ENCODE results near the gene RNF10. TPM values are rescaled to one million over a fixed set of nuclear protein-coding genes. Genes with fewer than 3 reads are reported as not detected.
"Not testable (repeated sequence)": the region's sequence is repeated elsewhere in the genome, so short reads cannot be mapped to it uniquely, and the experiment has no call there.

Gene RNF10
- 100 to 1,000 TPM; 189 to 656 (median 318) TPM for total RNA-seq
- polyA plus RNA-seq = 100 to 1,000 TPM; 124 to 157 (median 133) TPM
- long read RNA-seq, donor 1, partial matches to known transcripts = 0 of 4 reads
- long read RNA-seq, donor 1, other reads (novel, unspliced or antisense) = 0 of 4 reads
- long read RNA-seq, donor 2, transcript RNF10-201 (17 exons, 3,825 nt) = major isoform, 7 of 8 reads
- long read RNA-seq, donor 2, partial matches to known transcripts = 0 of 8 reads
- long read RNA-seq, donor 2, other reads (novel, unspliced or antisense) = 0 of 8 reads
- long read RNA-seq, donor 3, transcript RNF10-201 (17 exons, 3,825 nt) = major isoform, 13 of 14 reads
- long read RNA-seq, donor 3, partial matches to known transcripts = 0 of 14 reads
- long read RNA-seq, donor 3, other reads (novel, unspliced or antisense) = 0 of 14 reads
- long read RNA-seq, donor 4 = 0 reads
- long read RNA-seq, donor 5, transcript RNF10-201 (17 exons, 3,825 nt) = major isoform, 5 of 11 reads
- long read RNA-seq, donor 5, partial matches to known transcripts = 5 of 11 reads
- long read RNA-seq, donor 5, other reads (novel, unspliced or antisense) = 0 of 11 reads
- long read RNA-seq, donor 6, transcript RNF10-201 (17 exons, 3,825 nt) = major isoform, 18 of 114 reads
- long read RNA-seq, donor 6, partial matches to known transcripts = 49 of 114 reads
- long read RNA-seq, donor 6, other reads (novel, unspliced or antisense) = 40 of 114 reads
- long read RNA-seq, donor 7, partial matches to known transcripts = 10 of 16 reads
- long read RNA-seq, donor 7, other reads (novel, unspliced or antisense) = 0 of 16 reads
- long read RNA-seq, donor 8, transcript RNF10-201 (17 exons, 3,825 nt) = major isoform, 6 of 8 reads
- long read RNA-seq, donor 8, partial matches to known transcripts = 0 of 8 reads
- long read RNA-seq, donor 8, other reads (novel, unspliced or antisense) = 0 of 8 reads
- long read RNA-seq, donor 9, partial matches to known transcripts = 5 of 9 reads
- long read RNA-seq, donor 9, other reads (novel, unspliced or antisense) = 0 of 9 reads
- long read RNA-seq, donor 10, partial matches to known transcripts = 0 of 2 reads
- long read RNA-seq, donor 10, other reads (novel, unspliced or antisense) = 0 of 2 reads

GRCh38 chr12:120534203-120534702 lies at the start of gene RNF10:
TSS of gene RNF10 (plus strand) at chr12:120534356. CDS start at chr12:120534812, 456 bp downstream.
- peaks cover 36 to 60% (median 46%) of the 10 kb centered on the region in 4 donors for H3K4me1 ChIP-seq
- WGBS, 5 donors = 0 to 1% (median 0%) methylated on average over 30 to 43 of the region's 43 CpGs
- H3K27me3 ChIP-seq = no peaks in the 10 kb centered on the region
- TF ChIP-seq POLR2A (IDR thresholded peaks at IDR 0.05) (peak in 2 of 4 donors; percentile 87 to 96), CTCF (IDR thresholded peaks at IDR 0.05) (no peak), EP300 (IDR thresholded peaks at IDR 0.05) (no peak), POLR2AphosphoS5 (IDR thresholded peaks at IDR 0.05) (peak; percentile 98 to 100 (median 99))
- H3K36me3 ChIP-seq = peaks cover 0 to 8% (median 0%) of the 10 kb centered on the region in 4 donors
- no peaks in the 10 kb centered on the region for H3K9me3 ChIP-seq
- intact Hi-C loops (cut with DNase I; ENCODE audit: low total_unique reads) = no loop called here
- peak within 1 kb of the TSS; percentile 95 to 98 (median 97) for H3K27ac ChIP-seq
- peak; percentile 77 to 94 for DNase-seq
- H3K4me3 ChIP-seq = peak within 1 kb of the TSS; percentile 80 to 99 (median 88)

- H3K36me3 ChIP-seq = peaks cover 0 to 27% (median 17%) of the 10 kb centered on the region in 4 donors
- H3K4me1 ChIP-seq = no peaks in the 10 kb centered on the region
- H3K4me3 ChIP-seq = no peak overlapping the region
- no peaks in the 10 kb centered on the region for H3K9me3 ChIP-seq
- no peak for TF ChIP-seq POLR2AphosphoS5 (IDR thresholded peaks at IDR 0.05)
- TF ChIP-seq POLR2A (IDR thresholded peaks at IDR 0.05) = no peak
- TF ChIP-seq CTCF (IDR thresholded peaks at IDR 0.05) = no peak
- no peak for TF ChIP-seq EP300 (IDR thresholded peaks at IDR 0.05)
- DNase-seq = no peak
- intact Hi-C loops (cut with DNase I; ENCODE audit: low total_unique reads) = no loop called here
- no peak overlapping the region for H3K27ac ChIP-seq
- H3K27me3 ChIP-seq = no peaks in the 10 kb centered on the region
- WGBS, 5 donors = 88 to 94% (median 89%) methylated on average over 7 of the region's 7 CpGs
These were observed 47.9 kb upstream of the RNF10 start for GRCh38 chr12:120485961-120486881.

DNA sequence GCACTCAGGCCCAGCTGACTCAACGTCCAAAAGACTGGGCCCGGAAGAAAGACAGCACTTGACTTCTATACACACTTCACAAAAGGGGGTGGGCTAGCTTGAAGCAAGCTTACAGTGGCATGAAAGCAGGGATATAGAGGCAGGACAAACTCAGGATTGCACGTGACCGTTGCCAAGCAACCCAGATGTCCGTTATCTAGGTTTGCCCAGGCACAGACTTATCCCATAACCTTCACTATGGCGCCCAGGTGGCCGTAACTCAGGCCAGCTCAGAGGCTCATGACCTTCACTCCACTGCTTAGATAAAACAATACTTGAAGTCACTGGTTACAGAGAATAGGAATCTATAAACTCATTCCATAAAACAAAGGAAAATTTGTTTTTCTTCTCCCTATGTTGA lies 46.6 kb upstream of the RNF10 start:
- H3K4me3 ChIP-seq; H3K4me1 ChIP-seq; H3K27me3 ChIP-seq; intact Hi-C loops (cut with DNase I; ENCODE audit: low total_unique reads); H3K9me3 ChIP-seq; H3K27ac ChIP-seq: not testable (repeated sequence)
- peaks cover 0 to 24% (median 19%) of the 10 kb centered on the region in 4 donors for H3K36me3 ChIP-seq
- 56 to 74% (median 68%) methylated on average over 7 of the region's 7 CpGs for WGBS, 5 donors
- DNase-seq = peak in 1 of 2 donors; percentile 52

DNA sequence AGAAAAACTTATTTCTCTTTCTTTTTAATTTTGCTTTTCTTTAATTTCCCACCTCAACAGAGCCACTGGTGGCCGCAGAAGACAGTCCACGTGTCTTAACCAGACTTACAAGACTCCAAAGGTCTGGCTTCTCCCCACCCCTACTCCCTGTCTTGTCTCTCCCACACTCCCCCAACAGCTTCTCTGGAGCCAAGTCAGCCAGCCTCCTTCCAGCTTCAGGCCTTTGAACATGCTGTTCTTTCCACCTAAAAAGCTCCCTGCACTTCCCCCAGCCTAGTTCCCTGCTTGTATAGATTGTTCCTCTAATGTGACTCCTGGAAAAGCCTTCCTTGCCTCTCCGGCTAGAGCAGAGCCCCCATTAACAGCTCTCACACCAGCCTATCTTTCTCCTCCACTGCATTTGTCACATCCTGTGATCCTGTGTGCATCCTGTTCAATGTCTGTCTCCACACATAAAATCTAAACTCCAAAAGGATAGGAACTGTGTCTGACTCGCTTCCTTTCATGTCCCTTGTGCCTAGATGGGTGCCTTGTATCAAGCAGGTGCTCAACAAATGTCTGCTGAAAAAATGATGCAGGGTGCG lies 46.0 kb upstream of the RNF10 start:
- Histone ChIP-seq H3K4me3 (no peak overlapping the region), H3K27ac (peak overlapping the region in 1 of 5 donors; percentile 8), H3K9me3 (no peaks in the 10 kb centered on the region), H3K27me3 (no peaks in the 10 kb centered on the region), H3K4me1 (no peaks in the 10 kb centered on the region), H3K36me3 (peaks cover 0 to 21% (median 17%) of the 10 kb centered on the region in 4 donors)
- TF ChIP-seq POLR2AphosphoS5 (IDR thresholded peaks at IDR 0.05) = no peak
- no peak for TF ChIP-seq POLR2A (IDR thresholded peaks at IDR 0.05)
- TF ChIP-seq CTCF (IDR thresholded peaks at IDR 0.05) = no peak
- TF ChIP-seq EP300 (IDR thresholded peaks at IDR 0.05) = no peak
- intact Hi-C loops (cut with DNase I; ENCODE audit: low total_unique reads) = no loop called here
- WGBS, 5 donors = 76 to 78% (median 76%) methylated on average over 5 of the region's 5 CpGs
- DNase-seq = no peak

Measured in stomach (tissue), 19 donors.